ENCODE results near the gene ANGPT4.

Gene ANGPT4

GRCh38 chr20:824490-824889 lies 91.6 kb downstream of the ANGPT4 start:
- DNase-seq (ENCODE audit: low read depth): no peak

GRCh38 chr20:823574-823902 lies 92.6 kb downstream of the ANGPT4 start:
- DNase-seq (ENCODE audit: low read depth): no peak

GRCh38 chr20:822651-823573 lies 93.2 kb downstream of the ANGPT4 start:
- DNase-seq (ENCODE audit: low read depth): no peak

GRCh38 chr20:821731-822065 lies 94.4 kb downstream of the ANGPT4 start:
- DNase-seq (ENCODE audit: low read depth): no peak

GRCh38 chr20:821046-821730 lies 94.9 kb downstream of the ANGPT4 start:
- no peak for DNase-seq (ENCODE audit: low read depth)

GRCh38 chr20:820323-820953 lies 95.7 kb downstream of the ANGPT4 start:
- DNase-seq (ENCODE audit: low read depth): no peak
